Endodermal cell (in vitro differentiated cells): ENCODE data around the gene CTTNBP2NL. TPM values are rescaled to one million over a fixed set of nuclear protein-coding genes. Genes with fewer than 3 reads are reported as not detected.

Experiments
- DNase-seq: peaks from one replicate; pipeline ENCODE4 v3.0.0-alpha.2; 2017
- H3K27ac ChIP-seq: 2 replicates; pipeline ENCODE4 v1.5.1; 2013; ENCODE audit warnings: mild to moderate bottlenecking, low read depth, low read length, moderate library complexity
- H3K27me3 ChIP-seq: 2 replicates; pipeline ENCODE4 v1.6.1; 2013; ENCODE audit warnings: mild to moderate bottlenecking, low read length, moderate library complexity; ENCODE audit not compliant: insufficient read depth, control insufficient read depth, poor library complexity, severe bottlenecking
- H3K36me3 ChIP-seq: 2 replicates; pipeline ENCODE4 v1.7.0; 2013; ENCODE audit warnings: mild to moderate bottlenecking, low read length, moderate library complexity; ENCODE audit not compliant: control insufficient read depth, insufficient read depth
- H3K4me1 ChIP-seq: one replicate; pipeline ENCODE4 v1.7.0; 2013; ENCODE audit warnings: low read length; ENCODE audit not compliant: control insufficient read depth, insufficient read depth
- H3K4me3 ChIP-seq: 2 replicates; pipeline ENCODE4 v1.5.1; 2013; ENCODE audit warnings: mild to moderate bottlenecking, low read length, moderate library complexity
- H3K9ac ChIP-seq: 2 replicates; pipeline ENCODE4 v1.6.1; 2013; ENCODE audit warnings: mild to moderate bottlenecking, low read length, moderate library complexity; ENCODE audit not compliant: poor library complexity, severe bottlenecking; ENCODE audit errors: extremely low read depth
- H3K9me3 ChIP-seq: 2 replicates; pipeline ENCODE4 v1.6.1; 2013; ENCODE audit warnings: mild to moderate bottlenecking, low read length, moderate library complexity; ENCODE audit not compliant: control insufficient read depth
- H3K27ac Mint-ChIP-seq: 2 replicates; pipeline ENCODE4 v1.8.0; 2020; ENCODE audit warnings: mixed read lengths
- H3K27me3 Mint-ChIP-seq: 2 replicates; pipeline ENCODE4 v1.8.0; 2021; ENCODE audit warnings: mild to moderate bottlenecking, mixed read lengths; ENCODE audit not compliant: insufficient read depth
- H3K36me3 Mint-ChIP-seq: 2 replicates; pipeline ENCODE4 v1.8.0; 2020; ENCODE audit warnings: low read depth, mixed read lengths
- H3K4me1 Mint-ChIP-seq: 2 replicates; pipeline ENCODE4 v1.8.0; 2020; ENCODE audit warnings: mixed read lengths
- H3K4me3 Mint-ChIP-seq: 2 replicates; pipeline ENCODE4 v1.8.0; 2020; ENCODE audit warnings: mild to moderate bottlenecking, moderate library complexity, mixed read lengths
- H3K9me3 Mint-ChIP-seq: 2 replicates; pipeline ENCODE4 v1.8.0; 2020; ENCODE audit warnings: mild to moderate bottlenecking, mixed read lengths
- CTCF ChIP-seq: fragments of 200-600 bp; sonication (generic); conservative IDR thresholded peaks from 2 replicates; pipeline ENCODE4 v1.5.0; 2021; ENCODE audit warnings: antibody characterized with exemption, mild to moderate bottlenecking
- WGBS, 2 experiments: methylation state at CpG; one replicate each; pipeline versions ENCODE4 v1.1.5 to v1.1.7; 2013; ENCODE audit warnings: missing lambda C conversion rate in 2 of 2, mixed read lengths in 1 of 2; ENCODE audit not compliant: insufficient coverage in 1 of 2, insufficient read length in 1 of 2; 5-methylcytosine and 5-hydroxymethylcytosine counted together
- total RNA-seq, 2 donors: library from RNA; stranded (reverse); fragmentation: NEBNext Ultra II Directional in 1 of 2; extraction: Animal tissue kit (Norgen Biotek cat#: 25700) in 1 of 2; gene quantifications; 2 replicates in 1 of 2; 3 replicates in 1 of 2; pipeline ENCODE4 v1.2.1, GENCODE V29; 2021

Gene CTTNBP2NL
- total RNA-seq, 2 donors from 2014 or later, result 36.0 to 41.5 TPM

GRCh38 chr1:112406771-112407170 lies 10.8 kb downstream of the CTTNBP2NL start:
- Histone ChIP-seq H3K27me3 (no peaks in the 10 kb centered on the region), H3K4me3 (no peak overlapping the region), H3K4me1 (peaks cover 6% of the 10 kb centered on the region), H3K9ac (no peak overlapping the region), H3K36me3 (peaks cover 3% of the 10 kb centered on the region), H3K9me3 (no peaks in the 10 kb centered on the region), H3K27ac (no peak overlapping the region)
- DNase-seq, result no peak
- H3K27me3 Mint-ChIP-seq, result no peaks in the 10 kb centered on the region
- no peak overlapping the region for H3K27ac Mint-ChIP-seq
- no peaks in the 10 kb centered on the region for H3K9me3 Mint-ChIP-seq
- H3K4me1 Mint-ChIP-seq, result peaks cover 22% of the 10 kb centered on the region
- peaks cover 8% of the 10 kb centered on the region for H3K36me3 Mint-ChIP-seq
- no peak for TF ChIP-seq CTCF
- no peak overlapping the region for H3K4me3 Mint-ChIP-seq
- 100% methylated on average over 1 of the region's 1 CpG; no CpG with 5 or more reads in 1 of the 2 experiments for WGBS, 2 experiments

DNA sequence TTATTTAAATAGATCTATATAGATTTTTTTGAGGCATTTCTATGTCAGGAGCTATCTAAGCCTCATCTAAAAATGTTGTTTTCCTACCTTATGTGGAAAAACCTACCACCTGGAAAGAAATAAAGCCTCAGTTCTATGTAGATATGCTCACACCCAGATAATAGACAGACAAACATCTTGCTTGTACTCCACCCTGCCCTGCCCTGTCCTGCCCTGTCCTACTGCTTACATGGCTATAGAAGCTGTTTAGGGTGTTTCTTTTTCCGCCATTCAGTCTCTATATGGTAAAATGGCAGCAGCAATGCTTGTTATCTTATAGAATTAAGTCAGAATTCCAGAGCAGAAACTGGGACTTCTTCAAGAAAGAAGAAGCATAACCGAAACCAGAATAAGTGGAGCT lies 13.4 kb downstream of the CTTNBP2NL start:
- Histone ChIP-seq H3K4me1 (no peaks in the 10 kb centered on the region), H3K27ac (no peak overlapping the region), H3K27me3 (no peaks in the 10 kb centered on the region), H3K4me3 (no peak overlapping the region), H3K9ac (no peak overlapping the region), H3K36me3 (peaks cover 26% of the 10 kb centered on the region), H3K9me3 (no peaks in the 10 kb centered on the region)
- Mint-ChIP-seq H3K4me1 (peaks cover 5% of the 10 kb centered on the region), H3K36me3 (peaks cover 23% of the 10 kb centered on the region), H3K27me3 (no peaks in the 10 kb centered on the region), H3K4me3 (no peak overlapping the region), H3K9me3 (no peaks in the 10 kb centered on the region), H3K27ac (peak overlapping the region; percentile 37)
- no peak for TF ChIP-seq CTCF
- WGBS, 2 experiments, result 83 to 96% methylated on average over 1 to 2 of the region's 2 CpGs
- DNase-seq, result no peak

DNA sequence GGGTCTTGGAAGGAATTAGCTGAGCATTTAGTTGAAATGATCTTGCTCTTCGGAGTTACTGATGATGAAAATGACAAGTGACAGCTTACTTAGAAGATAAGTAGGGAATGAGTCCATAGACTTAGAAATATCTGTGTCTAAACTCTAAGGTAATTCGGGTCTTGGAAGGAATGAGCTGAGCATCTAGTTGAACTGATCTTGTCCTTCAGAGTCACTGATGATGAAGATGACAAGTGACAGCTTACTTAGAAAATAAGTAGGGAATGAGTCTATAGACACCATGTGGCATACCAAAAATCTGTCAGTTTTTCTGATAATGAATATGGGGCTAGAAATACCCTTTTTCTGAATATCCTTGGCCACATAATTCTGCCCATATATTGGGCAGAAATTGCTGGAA lies 14.7 kb downstream of the CTTNBP2NL start:
- H3K36me3 Mint-ChIP-seq, result peaks cover 33% of the 10 kb centered on the region
- Histone ChIP-seq H3K4me3 (no peak overlapping the region), H3K4me1 (no peaks in the 10 kb centered on the region), H3K9me3 (no peaks in the 10 kb centered on the region), H3K36me3 (peaks cover 39% of the 10 kb centered on the region), H3K27ac (no peak overlapping the region), H3K9ac (no peak overlapping the region), H3K27me3 (no peaks in the 10 kb centered on the region)
- no peaks in the 10 kb centered on the region for H3K9me3 Mint-ChIP-seq
- no peak overlapping the region for H3K27ac Mint-ChIP-seq
- H3K4me3 Mint-ChIP-seq, result no peak overlapping the region
- DNase-seq, result no peak
- no peak for TF ChIP-seq CTCF
- H3K27me3 Mint-ChIP-seq, result no peaks in the 10 kb centered on the region
- H3K4me1 Mint-ChIP-seq, result no peaks in the 10 kb centered on the region
- WGBS, 2 experiments, result 89 to 92% methylated on average over 2 of the region's 2 CpGs
